ENCODE data around the gene EIF4B. TPM values are rescaled to one million over a fixed set of nuclear protein-coding genes. Genes with fewer than 3 reads are reported as not detected.
A peak's percentile ranks its signal among the peaks of the same experiment; 100 is the strongest.

EIF4B gene
- total and polyA plus RNA-seq, 9 of the 15 experiments (the other 6 are each of a cell fraction or from before 2014, with no cell fraction given) = 138 to 669 (median 552) TPM

- TF ChIP-seq, protein P1, sequence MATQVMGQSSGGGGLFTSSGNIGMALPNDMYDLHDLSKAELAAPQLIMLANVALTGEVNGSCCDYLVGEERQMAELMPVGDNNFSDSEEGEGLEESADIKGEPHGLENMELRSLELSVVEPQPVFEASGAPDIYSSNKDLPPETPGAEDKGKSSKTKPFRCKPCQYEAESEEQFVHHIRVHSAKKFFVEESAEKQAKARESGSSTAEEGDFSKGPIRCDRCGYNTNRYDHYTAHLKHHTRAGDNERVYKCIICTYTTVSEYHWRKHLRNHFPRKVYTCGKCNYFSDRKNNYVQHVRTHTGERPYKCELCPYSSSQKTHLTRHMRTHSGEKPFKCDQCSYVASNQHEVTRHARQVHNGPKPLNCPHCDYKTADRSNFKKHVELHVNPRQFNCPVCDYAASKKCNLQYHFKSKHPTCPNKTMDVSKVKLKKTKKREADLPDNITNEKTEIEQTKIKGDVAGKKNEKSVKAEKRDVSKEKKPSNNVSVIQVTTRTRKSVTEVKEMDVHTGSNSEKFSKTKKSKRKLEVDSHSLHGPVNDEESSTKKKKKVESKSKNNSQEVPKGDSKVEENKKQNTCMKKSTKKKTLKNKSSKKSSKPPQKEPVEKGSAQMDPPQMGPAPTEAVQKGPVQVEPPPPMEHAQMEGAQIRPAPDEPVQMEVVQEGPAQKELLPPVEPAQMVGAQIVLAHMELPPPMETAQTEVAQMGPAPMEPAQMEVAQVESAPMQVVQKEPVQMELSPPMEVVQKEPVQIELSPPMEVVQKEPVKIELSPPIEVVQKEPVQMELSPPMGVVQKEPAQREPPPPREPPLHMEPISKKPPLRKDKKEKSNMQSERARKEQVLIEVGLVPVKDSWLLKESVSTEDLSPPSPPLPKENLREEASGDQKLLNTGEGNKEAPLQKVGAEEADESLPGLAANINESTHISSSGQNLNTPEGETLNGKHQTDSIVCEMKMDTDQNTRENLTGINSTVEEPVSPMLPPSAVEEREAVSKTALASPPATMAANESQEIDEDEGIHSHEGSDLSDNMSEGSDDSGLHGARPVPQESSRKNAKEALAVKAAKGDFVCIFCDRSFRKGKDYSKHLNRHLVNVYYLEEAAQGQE (IDR thresholded peaks at IDR 0.05; ENCODE audit: borderline replicate concordance) = peak; percentile 90
- TF ChIP-seq, protein P1 (CRISPR knock-in tag; IDR thresholded peaks at IDR 0.05; ENCODE audit: low read depth) = no peak; the same call in 1 of the 2 replicates
- no peak for TF ChIP-seq ZNF589 (CRISPR knock-in tag; IDR thresholded peaks at IDR 0.05; ENCODE audit: low read depth)
- TF ChIP-seq NCOA2 (IDR thresholded peaks at IDR 0.05; ENCODE audit: partially characterized antibody in 2 of 2) = no peak
- TF ChIP-seq CHD7 (IDR thresholded peaks at IDR 0.05; ENCODE audit: low read depth, low read length) = no peak
- TF ChIP-seq SMARCE1 (IDR thresholded peaks at IDR 0.05) = 0 out of 2 replicates have a peak, but pooled peaks have one; percentile 33
- TF ChIP-seq ZNF778 (CRISPR knock-in tag; IDR thresholded peaks at IDR 0.05) = no peak
Measured at GRCh38 chr12:53065975-53066931, 60.0 kb downstream of the EIF4B start (continued).
